HG03432 (cell line): Measurements from ENCODE around the gene ZNF669.

Source experiments
- ATAC-seq: cut with Tn5 transposase; IDR thresholded peaks from one replicate; pipeline ENCODE4 v1.9.1; 2021; ENCODE audit warnings: mild to moderate bottlenecking, moderate library complexity; ENCODE audit not compliant: unreplicated experiment

Gene ZNF669

GRCh38 chr1:247077876-247078257 lies 26.3 kb downstream of the ZNF669 start:
- ATAC-seq = peak; percentile 15

GRCh38 chr1:247077213-247077612 lies 26.9 kb downstream of the ZNF669 start:
- no peak for ATAC-seq

GRCh38 chr1:247070645-247071044 lies 33.5 kb downstream of the ZNF669 start:
- no peak for ATAC-seq

- no peak for ATAC-seq
Measured at GRCh38 chr1:247064304-247064703, 39.9 kb downstream of the ZNF669 start.

GRCh38 chr1:247060771-247061170 lies 43.4 kb downstream of the ZNF669 start:
- ATAC-seq = no peak

GRCh38 chr1:247056071-247056470 lies 48.1 kb downstream of the ZNF669 start:
- ATAC-seq = no peak

GRCh38 chr1:247054992-247055415 lies 49.2 kb downstream of the ZNF669 start:
- no peak for ATAC-seq
